NCI-H2227 (cell line): ENCODE data around the gene GET4.
"Not testable (repeated sequence)": the region's sequence is repeated elsewhere in the genome, so short reads cannot be mapped to it uniquely, and the experiment has no call there.

Experiments used
- DNase-seq: peaks from one replicate; lab custom pipeline; 2025; ENCODE audit not compliant: unreplicated experiment; lab: John Stamatoyannopoulos, UW

GET4 gene

DNA sequence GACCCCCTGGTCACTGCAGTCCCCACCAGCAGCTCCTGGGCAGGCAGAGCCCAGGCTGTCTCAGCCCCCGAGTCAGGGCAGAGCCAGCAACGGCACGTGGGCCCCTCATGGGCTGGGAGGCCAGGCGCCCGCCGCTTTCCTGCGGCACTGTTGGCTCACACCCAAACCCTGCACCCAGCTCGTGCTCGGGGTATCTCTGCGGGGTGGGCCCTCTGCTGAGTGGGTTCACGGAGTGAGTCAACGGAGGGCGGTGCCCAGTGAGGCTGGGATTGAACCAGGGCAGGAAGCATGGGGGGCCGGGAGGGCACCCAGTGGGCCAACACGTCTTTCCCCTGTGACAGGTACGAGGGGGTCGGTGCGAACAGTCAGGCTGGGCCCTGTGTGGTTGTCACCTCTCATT is 49.2 kb downstream of the GET4 start:
- no peak for DNase-seq

- no peak for DNase-seq
These were observed 50.0 kb downstream of the GET4 start for GRCh38 chr7:926061-927030.

- DNase-seq = no peak
These were observed 50.8 kb downstream of the GET4 start for GRCh38 chr7:927031-927671.

GRCh38 chr7:929311-929711 is 53.0 kb downstream of the GET4 start:
- DNase-seq = no peak

- DNase-seq = no peak
These were observed 54.8 kb downstream of the GET4 start for GRCh38 chr7:930975-931758.

GRCh38 chr7:931871-932650 is 55.7 kb downstream of the GET4 start:
- no peak for DNase-seq

GRCh38 chr7:932651-932975 is 56.3 kb downstream of the GET4 start:
- DNase-seq = no peak

DNA sequence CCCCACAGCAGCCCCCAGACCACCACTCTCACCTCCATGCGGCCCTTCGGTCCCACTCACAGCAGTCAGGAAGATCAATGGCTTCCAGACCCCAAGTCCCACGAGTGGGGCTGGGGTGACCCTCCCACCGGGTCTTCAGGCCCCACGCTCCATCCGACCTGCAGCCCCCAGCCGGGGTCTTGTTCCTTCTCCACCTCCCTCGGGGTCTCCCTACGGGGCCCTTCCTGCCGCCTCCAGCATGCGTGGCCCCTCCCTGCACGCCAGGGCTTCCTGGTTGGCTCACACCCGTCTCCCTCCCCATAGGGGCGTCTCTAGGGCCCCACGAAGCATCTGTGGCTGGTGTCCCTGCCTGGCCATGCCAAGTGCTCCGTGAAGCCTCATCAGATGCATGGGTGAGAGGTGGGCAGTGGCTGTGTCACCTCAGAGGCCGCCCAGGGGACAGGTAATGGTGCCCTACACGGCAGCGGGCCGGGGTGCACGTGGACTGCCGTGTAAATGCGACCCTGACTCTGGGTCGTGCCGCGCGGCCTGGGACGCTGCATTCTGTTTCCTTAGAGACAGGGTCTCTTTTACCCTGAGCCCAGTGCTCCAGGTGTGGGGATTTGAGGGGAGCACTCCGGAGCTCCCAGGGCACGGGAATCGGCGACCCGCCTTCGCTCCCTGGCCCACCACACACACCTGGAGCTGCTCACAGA is 58.3 kb downstream of the GET4 start:
- DNase-seq = no peak

GRCh38 chr7:935164-935873 is 59.0 kb downstream of the GET4 start:
- DNase-seq = no peak

DNA sequence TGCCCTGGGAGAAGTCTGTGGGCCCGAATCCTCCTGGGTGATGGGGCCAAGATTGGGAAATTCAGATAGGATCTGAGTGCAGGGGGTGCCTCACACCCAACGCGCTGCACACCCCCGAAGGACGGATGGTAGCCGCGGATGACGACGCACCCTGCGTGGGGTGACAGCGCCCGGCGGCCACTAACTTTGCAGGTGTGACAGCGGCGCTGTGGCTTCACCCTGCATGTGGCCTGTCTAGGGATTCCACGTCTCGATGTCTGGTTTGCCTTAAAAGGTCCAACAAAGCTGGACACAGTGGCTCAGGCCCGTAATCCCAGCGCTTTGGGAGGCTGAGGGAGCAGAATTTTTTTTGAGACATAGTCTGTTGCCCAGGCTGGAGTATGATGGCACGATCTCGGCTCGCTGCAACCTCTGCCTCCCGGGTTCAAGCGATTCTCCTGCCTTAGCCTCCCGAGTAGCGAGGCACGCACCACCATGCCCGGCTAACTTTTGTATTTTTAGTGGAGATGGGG is 59.6 kb downstream of the GET4 start:
- no peak for DNase-seq

GRCh38 chr7:936386-937054 is 60.2 kb downstream of the GET4 start:
- DNase-seq = no peak

DNA sequence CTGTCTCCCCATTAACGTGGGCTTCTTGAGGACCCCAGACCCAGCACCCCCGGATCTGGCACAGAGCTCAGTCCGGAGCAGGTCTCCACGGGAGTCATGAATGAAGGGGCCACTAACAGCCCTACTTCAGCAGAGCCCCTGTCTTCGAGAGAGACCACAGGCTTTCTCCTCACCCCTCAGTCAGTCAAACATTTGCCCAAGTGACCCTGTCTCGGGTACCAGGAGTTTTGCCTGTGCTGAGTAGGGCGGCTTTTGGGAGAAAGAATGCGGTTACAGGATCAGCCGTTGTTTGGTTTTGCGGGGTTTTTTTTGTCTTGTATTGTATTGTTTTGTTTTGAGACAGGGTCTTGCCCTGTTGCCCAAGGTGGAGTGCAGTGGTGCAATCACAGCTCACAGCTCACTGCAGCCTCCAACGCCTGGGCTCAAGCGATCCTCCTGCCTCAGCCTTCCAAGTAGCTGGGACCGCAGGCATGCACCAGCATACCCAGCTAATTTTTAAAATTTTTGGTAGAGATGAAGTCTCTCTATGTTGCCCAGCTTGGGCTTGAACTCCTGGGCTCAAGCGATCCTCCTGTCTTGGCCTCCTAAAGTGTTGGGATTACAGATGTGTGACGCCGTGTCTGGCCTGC is 61.6 kb downstream of the GET4 start:
- no peak for DNase-seq

- no peak for DNase-seq
These were observed 62.3 kb downstream of the GET4 start for GRCh38 chr7:938546-939185.

DNA sequence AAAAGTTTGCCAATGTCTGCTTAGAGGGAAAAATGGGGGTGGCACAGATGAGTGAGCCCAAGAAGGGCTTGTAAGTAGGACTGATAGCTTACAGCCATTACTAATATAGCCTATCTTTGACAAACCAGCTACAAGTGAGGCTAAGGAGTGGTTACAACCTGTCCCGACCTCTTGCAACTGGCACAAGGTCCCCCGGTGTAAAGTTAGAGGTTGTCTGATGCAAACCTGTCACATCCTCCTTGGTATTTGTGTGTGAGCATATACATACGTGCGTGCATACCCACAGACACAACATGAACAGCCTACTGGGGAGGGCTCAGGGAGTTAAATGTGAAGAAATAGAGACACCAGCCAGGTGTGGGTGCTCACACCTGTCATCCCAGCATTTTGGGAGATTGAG is 63.5 kb downstream of the GET4 start:
- DNase-seq = no peak

DNA sequence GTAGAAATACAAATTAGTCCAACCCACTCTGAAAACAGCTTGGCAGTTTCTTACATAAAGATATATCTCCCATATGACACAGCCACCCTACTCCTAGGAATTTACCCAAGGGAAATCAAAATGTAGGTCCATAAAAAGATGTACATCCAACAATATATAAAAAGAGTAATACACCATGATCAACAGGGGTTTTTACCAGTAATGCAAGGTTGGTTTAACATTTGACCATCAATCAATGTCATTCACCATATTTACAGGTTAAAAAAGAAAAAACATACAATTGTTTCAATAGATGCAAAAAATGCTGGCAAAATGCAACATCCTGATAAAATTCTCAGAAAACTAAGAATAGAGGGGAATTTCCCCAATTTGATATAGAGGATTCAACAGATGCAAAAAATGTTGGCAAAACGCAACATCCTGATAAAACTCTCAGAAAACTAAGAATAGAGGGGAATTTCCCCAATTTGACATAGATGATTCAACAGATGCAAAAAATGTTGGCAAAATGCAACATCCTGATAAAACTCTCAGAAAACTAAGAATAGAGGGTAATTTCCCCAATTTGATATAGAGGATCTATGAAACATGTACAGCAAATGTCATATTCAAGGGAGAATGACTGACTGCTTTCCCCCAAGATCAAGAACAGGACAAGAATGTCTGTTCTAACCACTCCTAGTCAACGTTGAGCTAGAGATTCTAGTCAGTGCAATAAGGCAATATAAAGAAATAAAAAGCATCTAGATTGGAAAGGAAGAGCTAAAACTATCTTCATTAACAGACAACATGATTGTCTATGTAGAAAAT is 64.5 kb downstream of the GET4 start:
- no peak for DNase-seq

- DNase-seq = not testable (repeated sequence)
These were observed 67.4 kb downstream of the GET4 start for GRCh38 chr7:943793-944192.

GRCh38 chr7:944744-945143 is 68.4 kb downstream of the GET4 start:
- no peak for DNase-seq
